Stimulated activated CD8-positive, alpha-beta memory T cell treated with anti-CD3 and anti-CD28 coated beads, Interleukin-15, amount 100 ng/mL, for 48 hours (primary cell): ENCODE measurements around the gene VWA8.
"Not testable (repeated sequence)": the region's sequence is repeated elsewhere in the genome, so short reads cannot be mapped to it uniquely, and the experiment has no call there.

ENCODE experiments used
- DNase-seq, 2 donors: peaks; one replicate each; pipeline ENCODE4 v3.0.0-alpha.2; 2020; ENCODE audit warnings: low read depth in 2 of 2

The VWA8 gene

GRCh38 chr13:41647699-41648313 lies 313.1 kb downstream of the VWA8 start:
- DNase-seq: not testable (repeated sequence)

GRCh38 chr13:41645331-41645730 lies 315.6 kb downstream of the VWA8 start:
- DNase-seq: no peak

GRCh38 chr13:41644742-41645141 lies 316.2 kb downstream of the VWA8 start:
- DNase-seq: no peak

GRCh38 chr13:41643507-41643906 lies 317.4 kb downstream of the VWA8 start:
- no peak for DNase-seq

GRCh38 chr13:41641961-41642360 lies 318.9 kb downstream of the VWA8 start:
- no peak for DNase-seq

- DNase-seq: no peak
Observed at GRCh38 chr13:41641429-41641828, 319.5 kb downstream of the VWA8 start.

- no peak for DNase-seq
Observed at GRCh38 chr13:41639955-41640780, 320.7 kb downstream of the VWA8 start.

GRCh38 chr13:41639237-41639904 lies 321.5 kb downstream of the VWA8 start:
- DNase-seq: no peak

- no peak for DNase-seq
Observed at GRCh38 chr13:41637586-41637985, 323.3 kb downstream of the VWA8 start.

- not testable (repeated sequence) for DNase-seq
Observed at GRCh38 chr13:41637032-41637431, 323.9 kb downstream of the VWA8 start.

GRCh38 chr13:41636590-41636989 lies 324.3 kb downstream of the VWA8 start:
- not testable (repeated sequence) for DNase-seq

GRCh38 chr13:41634407-41634806 lies 326.5 kb downstream of the VWA8 start:
- DNase-seq: no peak

GRCh38 chr13:41633776-41634175 lies 327.1 kb downstream of the VWA8 start:
- DNase-seq: no peak

GRCh38 chr13:41631296-41631965 lies 329.5 kb downstream of the VWA8 start:
- DNase-seq: no peak

GRCh38 chr13:41627425-41627824 lies 333.5 kb downstream of the VWA8 start:
- DNase-seq: no peak

GRCh38 chr13:41624041-41624440 lies 336.9 kb downstream of the VWA8 start:
- DNase-seq: no peak

- no peak for DNase-seq
Observed at GRCh38 chr13:41622432-41623429, 338.2 kb downstream of the VWA8 start.

GRCh38 chr13:41621716-41622431 lies 339.0 kb downstream of the VWA8 start:
- DNase-seq: no peak

- not testable (repeated sequence) for DNase-seq
Observed at GRCh38 chr13:41617633-41618032, 343.3 kb downstream of the VWA8 start.

- no peak for DNase-seq
Observed at GRCh38 chr13:41616151-41616550, 344.8 kb downstream of the VWA8 start.
